HepG2 (cell line): ENCODE measurements around the gene RBPMS2. TPM values are rescaled to one million over a fixed set of nuclear protein-coding genes. Genes with fewer than 3 reads are reported as not detected.

ENCODE experiments used
- ATAC-seq: fragments of 200-7000 bp; cut with Tn5 transposase; 3 replicates; pipeline ENCODE4 v1.9.1; 2020; ENCODE audit warnings: mild to moderate bottlenecking, moderate library complexity
- BruUV-seq: library from RNA; stranded (reverse); fragments of 400-500 nt; replicated peaks from 2 replicates; lab custom pipeline; 2021; lab: Mats Ljungman, UMichigan
- CTCF ChIA-PET: fragments of 300-600 bp; formaldehyde crosslinking; extraction: SDS; loops from one replicate; lab custom pipeline; 2021; ENCODE audit warnings: low total read pairs, inconsistent platforms, low intra/inter-chr PET ratio; lab: Yijun Ruan, JAX
- POLR2A ChIA-PET: fragments of 350-600 bp; sonication (Branson Sonifier 250); formaldehyde crosslinking; loops from one replicate; lab custom pipeline; 2020; ENCODE audit warnings: antibody characterized with exemption, inconsistent platforms; lab: Yijun Ruan, JAX
- DNase-seq: peaks from one replicate; pipeline ENCODE4 v3.0.0-alpha.2; 2015; ENCODE audit warnings: low spot score
- FAIRE-seq: peaks from 3 replicates; lab custom pipeline; 2011; peaks lifted over from hg19 to GRCh38; lab: Jason Lieb, UNC
- H2AFZ ChIP-seq: one replicate; pipeline ENCODE4 v1.6.1; 2011; ENCODE audit warnings: low read length, inconsistent platforms
- H3K27ac ChIP-seq: fragments of 300-600 bp; 3 replicates; pipeline ENCODE4 v1.8.0; 2011; ENCODE audit warnings: mixed run types, mild to moderate bottlenecking, mixed read lengths, low read length, inconsistent platforms; ENCODE audit not compliant: insufficient read depth; ENCODE audit errors: extremely low read length
- H3K27me3 ChIP-seq, 2 experiments: fragments of 200-600 bp in 1 of 2; 2 replicates in 1 of 2; 3 replicates in 1 of 2; pipeline versions ENCODE4 v1.6.0 to v1.8.0; 2011; ENCODE audit warnings: low read length in 2 of 2, mild to moderate bottlenecking in 2 of 2, moderate library complexity in 2 of 2, inconsistent platforms in 1 of 2; ENCODE audit not compliant: insufficient read depth in 2 of 2, control insufficient read depth in 1 of 2
- H3K36me3 ChIP-seq, 2 experiments: fragments of 200-600 bp in 1 of 2; replicated peaks in 1 of 2; 2 replicates in 1 of 2; 3 replicates in 1 of 2; pipeline versions ENCODE4 v1.5.1 to v1.8.0; 2011; ENCODE audit warnings: low read length in 2 of 2, inconsistent platforms in 1 of 2; ENCODE audit not compliant: insufficient read depth in 2 of 2, control insufficient read depth in 1 of 2
- H3K4me1 ChIP-seq: 2 replicates; pipeline ENCODE4 v1.5.1; 2012; ENCODE audit warnings: low read length, inconsistent platforms; ENCODE audit not compliant: insufficient read depth
- H3K4me2 ChIP-seq: 2 replicates; pipeline ENCODE4 v1.6.0; 2011; ENCODE audit warnings: low read depth, low read length, inconsistent platforms
- H3K4me3 ChIP-seq, 3 experiments: fragments of 200-600 bp in 1 of 3; sonication (generic), shearing (Covaris generic) in 1 of 3; replicated peaks in 1 of 3; 2 replicates each; pipeline ENCODE4 v1.5.1; 2011 to 2016; ENCODE audit warnings: low read length in 3 of 3, inconsistent platforms in 2 of 3, low read depth in 2 of 3, mild to moderate bottlenecking in 2 of 3, control low read depth in 1 of 3, mixed read lengths in 1 of 3; ENCODE audit not compliant: insufficient read depth in 1 of 3
- H3K79me2 ChIP-seq: one replicate; pipeline ENCODE4 v1.6.1; 2011; ENCODE audit warnings: low read length, inconsistent platforms; ENCODE audit not compliant: insufficient read depth
- H3K9ac ChIP-seq: 2 replicates; pipeline ENCODE4 v1.6.0; 2011; ENCODE audit warnings: mild to moderate bottlenecking, low read depth, low read length, inconsistent platforms; ENCODE audit not compliant: insufficient read depth
- H3K9me3 ChIP-seq: 2 replicates; pipeline ENCODE4 v1.5.1; 2012; ENCODE audit warnings: mild to moderate bottlenecking, low read length
- H4K20me1 ChIP-seq: 2 replicates; pipeline ENCODE4 v1.6.0; 2011; ENCODE audit warnings: inconsistent platforms, mild to moderate bottlenecking, low read length, moderate library complexity; ENCODE audit not compliant: insufficient read depth
- AGO2 ChIP-seq: fragments of 200-400 bp; formaldehyde crosslinking; optimal IDR thresholded peaks from 2 replicates; pipeline ENCODE3; 2017; ENCODE audit warnings: mild to moderate bottlenecking, low read depth, low read length, moderate library complexity
- SUZ12 ChIP-seq: fragments of 150-350 bp; IDR thresholded peaks from 2 replicates; pipeline ENCODE4 v1.6.1; 2014; ENCODE audit warnings: low read depth, low read length
- SYNCRIP ChIP-seq: fragments of 200-400 bp; formaldehyde crosslinking; IDR thresholded peaks from 2 replicates; pipeline ENCODE4 v1.6.1; 2018; ENCODE audit warnings: mild to moderate bottlenecking, low read depth, low read length; ENCODE audit not compliant: insufficient read depth
- ZNF225 ChIP-seq: sonication (generic); formaldehyde crosslinking; IDR thresholded peaks from 2 replicates; pipeline ENCODE4 v1.4.0; 2020; ENCODE audit warnings: mild to moderate bottlenecking, missing genetic modification reagents
- WGBS: methylation state at CpG from one replicate; pipeline ENCODE4 v1.1.6; 2017; ENCODE audit warnings: low lambda C conversion rate; 5-methylcytosine and 5-hydroxymethylcytosine counted together
- in situ Hi-C: cut with HindIII; loops from 2 replicates; pipeline ENCODE4 v1.10.0; 2017; ENCODE audit warnings: low pct_unique_long_range_greater_than_20kb; ENCODE audit not compliant: extremely low pct_ligation_motif_present
- intact Hi-C: fragments of 100-400 bp; cut with micrococcal nuclease; formaldehyde crosslinking; loops from one replicate; pipeline ENCODE4 v1.10.0; 2022; ENCODE audit not compliant: unreplicated experiment
- polyA plus RNA-seq, 8 experiments: library from polyadenylated mRNA; depleted of rRNA in 3 of 8; stranded (reverse) in 7 of 8; unstranded in 1 of 8; fragments of >200 nt; fragmentation: Illumina TruSeq in 4 of 8; extraction: Trizol in 4 of 8; gene quantifications; 2 replicates each; pipeline versions ENCODE4 v1.2.1 to v1.2.3, GENCODE V29; 2011 to 2016; ENCODE audit warnings: low read depth in 4 of 8, missing spikeins in 1 of 8, mixed read lengths in 1 of 8; ENCODE audit not compliant: insufficient read depth in 1 of 8
- total RNA-seq, 5 experiments: library from RNA; depleted of rRNA; stranded (reverse); fragments of >200 nt; fragmentation: Illumina TruSeq; extraction: Trizol; gene quantifications; 2 replicates each; pipeline ENCODE4 v1.2.3, GENCODE V29; 2016; ENCODE audit warnings: low read depth in 1 of 5
- TF ChIP-seq, protein P1 (sequence below): sonication (generic); formaldehyde crosslinking; conservative IDR thresholded peaks from 2 replicates; pipeline ENCODE4 v1.4.0; 2020; ENCODE audit warnings: missing genetic modification reagents
- TF ChIP-seq, protein P2 (sequence below): sonication (generic); formaldehyde crosslinking; IDR thresholded peaks from 2 replicates; pipeline ENCODE4 v1.8.1; 2022; ENCODE audit warnings: mild to moderate bottlenecking, missing genetic modification reagents
- TF ChIP-seq, protein P3 (sequence below): sonication (generic); formaldehyde crosslinking; conservative IDR thresholded peaks from 2 replicates; pipeline ENCODE4 v1.8.0; 2022; ENCODE audit warnings: low read depth, missing genetic modification reagents

Gene RBPMS2
- total and polyA plus RNA-seq, 2 of the 13 experiments (the other 11 are each of a cell fraction or from before 2014, with no cell fraction given), result 0.08 TPM; not detected in 1

DNA sequence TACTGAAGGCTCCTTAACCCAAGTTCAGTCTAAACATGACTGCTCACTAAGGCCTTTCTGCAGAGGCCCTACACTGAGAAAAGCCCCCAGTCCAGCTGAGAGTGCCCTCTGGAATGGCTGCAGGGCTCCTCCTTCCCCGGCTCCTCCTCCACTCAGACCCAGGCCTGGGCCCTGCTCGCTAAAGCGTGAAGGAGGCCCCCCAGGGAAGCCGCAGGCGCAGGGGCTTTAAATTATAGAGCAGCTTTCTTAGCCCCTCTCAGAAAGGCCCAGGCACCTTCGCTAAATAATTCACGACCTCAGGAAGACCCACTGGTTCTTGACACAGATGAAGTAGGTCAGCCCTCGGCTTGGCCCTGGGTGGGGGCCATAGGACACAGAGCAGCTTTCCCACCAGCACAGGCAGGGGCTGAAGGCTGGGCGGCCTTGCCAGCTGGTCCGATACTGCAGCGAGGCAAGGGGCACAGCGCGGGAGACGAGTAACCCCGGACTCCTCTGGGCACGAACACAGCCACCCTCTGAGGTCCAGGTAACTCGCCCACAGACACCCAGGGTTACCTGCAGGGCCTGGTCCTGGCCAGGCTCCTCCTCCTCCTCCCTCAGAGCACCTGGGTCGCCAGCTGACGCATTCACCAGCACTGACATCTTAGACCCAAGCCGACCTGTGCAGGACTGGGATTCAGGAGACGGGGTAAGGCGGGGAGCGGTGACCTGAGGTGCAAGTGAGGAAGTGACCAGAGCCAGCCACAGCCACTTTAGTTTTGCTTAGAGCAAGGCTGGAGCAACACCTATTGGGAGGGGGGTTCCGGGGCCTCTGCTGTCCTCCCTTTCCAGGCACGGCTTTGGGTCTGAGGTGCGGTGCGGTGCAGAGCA lies 36.9 kb downstream of the RBPMS2 start:
- H3K9ac ChIP-seq, result no peak overlapping the region
- in situ Hi-C loops, result no loop called here

More for the DNA sequence above, 36.9 kb downstream of the RBPMS2 start:
- intact Hi-C loops, result no loop called here
- ChIA-PET POLR2A (no interaction called here), CTCF (no interaction called here)
- Histone ChIP-seq H3K9me3 (no peaks in the 10 kb centered on the region), H3K36me3 (no peaks in the 10 kb centered on the region), H3K4me3 (no peak overlapping the region), H3K4me2 (no peak overlapping the region), H3K27ac (no peak overlapping the region), H3K79me2 (no peaks in the 10 kb centered on the region), H4K20me1 (no peaks in the 10 kb centered on the region), H2AFZ (no peak overlapping the region), H3K27me3 (peaks cover 13 to 56% of the 10 kb centered on the region in 2 experiments; a peak in 4 of 5 replicates), H3K4me1 (no peaks in the 10 kb centered on the region)
- ATAC-seq (no peak), DNase-seq (no peak), FAIRE-seq (no peak)
- 34% methylated on average over 6 of the region's 27 CpGs for WGBS
- BruUV-seq, result no TSS peak
- TF ChIP-seq, protein P1, sequence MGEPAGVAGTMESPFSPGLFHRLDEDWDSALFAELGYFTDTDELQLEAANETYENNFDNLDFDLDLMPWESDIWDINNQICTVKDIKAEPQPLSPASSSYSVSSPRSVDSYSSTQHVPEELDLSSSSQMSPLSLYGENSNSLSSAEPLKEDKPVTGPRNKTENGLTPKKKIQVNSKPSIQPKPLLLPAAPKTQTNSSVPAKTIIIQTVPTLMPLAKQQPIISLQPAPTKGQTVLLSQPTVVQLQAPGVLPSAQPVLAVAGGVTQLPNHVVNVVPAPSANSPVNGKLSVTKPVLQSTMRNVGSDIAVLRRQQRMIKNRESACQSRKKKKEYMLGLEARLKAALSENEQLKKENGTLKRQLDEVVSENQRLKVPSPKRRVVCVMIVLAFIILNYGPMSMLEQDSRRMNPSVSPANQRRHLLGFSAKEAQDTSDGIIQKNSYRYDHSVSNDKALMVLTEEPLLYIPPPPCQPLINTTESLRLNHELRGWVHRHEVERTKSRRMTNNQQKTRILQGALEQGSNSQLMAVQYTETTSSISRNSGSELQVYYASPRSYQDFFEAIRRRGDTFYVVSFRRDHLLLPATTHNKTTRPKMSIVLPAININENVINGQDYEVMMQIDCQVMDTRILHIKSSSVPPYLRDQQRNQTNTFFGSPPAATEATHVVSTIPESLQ (CRISPR knock-in tag), result no peak
- no peak for TF ChIP-seq SUZ12
- no peak for TF ChIP-seq ZNF225 (CRISPR knock-in tag)
- TF ChIP-seq SYNCRIP, result no peak
- TF ChIP-seq AGO2, result no peak
- TF ChIP-seq, protein P2, sequence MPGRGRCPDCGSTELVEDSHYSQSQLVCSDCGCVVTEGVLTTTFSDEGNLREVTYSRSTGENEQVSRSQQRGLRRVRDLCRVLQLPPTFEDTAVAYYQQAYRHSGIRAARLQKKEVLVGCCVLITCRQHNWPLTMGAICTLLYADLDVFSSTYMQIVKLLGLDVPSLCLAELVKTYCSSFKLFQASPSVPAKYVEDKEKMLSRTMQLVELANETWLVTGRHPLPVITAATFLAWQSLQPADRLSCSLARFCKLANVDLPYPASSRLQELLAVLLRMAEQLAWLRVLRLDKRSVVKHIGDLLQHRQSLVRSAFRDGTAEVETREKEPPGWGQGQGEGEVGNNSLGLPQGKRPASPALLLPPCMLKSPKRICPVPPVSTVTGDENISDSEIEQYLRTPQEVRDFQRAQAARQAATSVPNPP (CRISPR knock-in tag), result no peak
- TF ChIP-seq, protein P3, sequence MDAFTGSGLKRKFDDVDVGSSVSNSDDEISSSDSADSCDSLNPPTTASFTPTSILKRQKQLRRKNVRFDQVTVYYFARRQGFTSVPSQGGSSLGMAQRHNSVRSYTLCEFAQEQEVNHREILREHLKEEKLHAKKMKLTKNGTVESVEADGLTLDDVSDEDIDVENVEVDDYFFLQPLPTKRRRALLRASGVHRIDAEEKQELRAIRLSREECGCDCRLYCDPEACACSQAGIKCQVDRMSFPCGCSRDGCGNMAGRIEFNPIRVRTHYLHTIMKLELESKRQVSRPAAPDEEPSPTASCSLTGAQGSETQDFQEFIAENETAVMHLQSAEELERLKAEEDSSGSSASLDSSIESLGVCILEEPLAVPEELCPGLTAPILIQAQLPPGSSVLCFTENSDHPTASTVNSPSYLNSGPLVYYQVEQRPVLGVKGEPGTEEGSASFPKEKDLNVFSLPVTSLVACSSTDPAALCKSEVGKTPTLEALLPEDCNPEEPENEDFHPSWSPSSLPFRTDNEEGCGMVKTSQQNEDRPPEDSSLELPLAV (CRISPR knock-in tag), result no peak
